Spleen (tissue), 7 donors: ENCODE measurements around the gene SMPDL3A.

Source experiments
- CTCF ChIP-seq, 11 experiments: fragments of 200-600 bp in 7 of 11; fragments of 450-650 bp in 4 of 11; sonication (generic) in 4 of 11; IDR thresholded peaks in 8 of 11; conservative IDR thresholded peaks in 3 of 11; 1 replicate in 7 of 11; 2 replicates in 4 of 11; pipeline versions ENCODE4 v1.4.0 to v1.8.0; 2016 to 2021; ENCODE audit warnings: antibody characterized with exemption in 11 of 11, inconsistent platforms in 4 of 11, mild to moderate bottlenecking in 1 of 11
- POLR2A ChIP-seq, 3 donors: fragments of 450-650 bp; IDR thresholded peaks; one replicate each; pipeline ENCODE4 v1.5.1; 2017; ENCODE audit warnings: antibody characterized with exemption in 3 of 3, mild to moderate bottlenecking in 1 of 3
- donor health status: DM: no; HTN: no; CAD: no; lungs with moderate emphysema.
- donor health status: DM: no; HTN: no; CAD: no.
- donor health status: DM: no; HTN: no; CAD: no.

- no peak for TF ChIP-seq CTCF (IDR thresholded peaks at IDR 0.05 in 8 of 11, conservative IDR thresholded peaks at IDR 0.05 in 3 of 11)
- no peak for TF ChIP-seq POLR2A (IDR thresholded peaks at IDR 0.05)
Measured at GRCh38 chr6:122778985-122779661, 9.9 kb upstream of the SMPDL3A start.
